ENCODE data around the gene ACMSD.
"Not testable (repeated sequence)": the region's sequence is repeated elsewhere in the genome, so short reads cannot be mapped to it uniquely, and the experiment has no call there.

Gene ACMSD

DNA sequence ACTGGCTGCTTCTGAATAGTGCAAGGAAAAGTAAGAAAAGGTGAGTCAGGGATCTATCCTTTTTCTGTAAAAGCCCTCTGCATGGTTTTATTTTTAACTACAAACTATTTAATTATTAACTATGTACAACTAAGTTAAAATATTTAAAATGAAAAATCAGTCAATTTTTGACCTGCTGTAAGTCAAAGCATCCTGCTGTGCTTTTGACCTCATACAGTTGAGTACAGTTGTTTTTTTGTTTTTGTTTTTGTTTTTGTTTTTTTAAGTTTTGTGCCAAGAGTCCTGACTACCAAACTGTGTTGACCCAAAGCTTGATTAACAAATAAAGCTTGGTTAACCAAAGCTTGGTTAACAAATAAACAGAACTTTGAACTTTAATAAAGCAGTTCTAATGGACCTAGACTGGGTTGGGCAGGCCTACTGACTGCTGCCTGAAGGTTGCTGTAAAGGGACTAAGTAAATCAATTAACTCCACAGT is at the start of gene ACMSD:
Gene ACMSD, plus strand, starts transcription at position 474 of the 478 bp plus-strand sequence. CDS start 67 bp downstream, outside the sequence.
- no peak for DNase-seq (ENCODE audit: low read depth in 1 of 2, low spot score in 1 of 2)

DNA sequence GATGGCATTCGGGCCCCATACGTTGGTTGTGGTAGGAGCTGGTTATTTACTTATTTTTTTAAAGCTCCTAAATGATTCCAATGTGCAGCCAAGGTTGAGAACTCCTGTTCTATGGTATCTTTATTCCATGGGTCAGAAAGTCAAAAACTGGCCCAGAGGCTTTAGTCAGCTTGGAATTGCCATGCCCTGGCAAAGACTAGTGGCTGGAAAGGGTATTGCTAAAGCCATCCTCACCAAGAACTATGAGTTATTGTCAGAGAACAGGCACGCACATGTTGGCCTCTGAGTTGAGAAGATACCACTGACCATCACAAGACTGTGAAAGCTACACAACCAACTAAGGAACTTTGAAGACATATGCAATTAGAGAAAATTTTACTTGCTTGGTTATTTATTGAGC is 47.9 kb upstream of the ACMSD start:
- DNase-seq (ENCODE audit: low read depth in 1 of 2, low spot score in 1 of 2), result no peak

DNA sequence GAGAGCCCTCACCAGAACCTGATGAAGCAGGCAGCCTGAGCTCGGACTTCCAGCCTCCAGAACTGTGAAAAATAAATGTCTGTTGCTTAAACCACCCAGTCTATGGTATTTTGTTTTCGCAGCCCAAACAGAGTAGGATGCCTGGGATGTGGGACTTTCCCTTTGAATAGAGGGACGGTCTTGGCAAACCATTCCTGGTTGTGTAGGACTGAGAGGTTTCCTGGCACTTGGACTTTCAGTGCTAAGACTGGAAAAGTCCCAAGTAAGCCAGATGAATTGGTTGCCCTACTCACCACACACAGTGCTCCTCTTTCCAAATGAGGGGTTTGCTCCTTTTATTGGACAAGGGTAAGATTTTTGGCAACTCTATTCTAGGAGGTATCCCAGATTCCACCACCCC is 46.8 kb upstream of the ACMSD start:
- DNase-seq (ENCODE audit: low read depth in 1 of 2, low spot score in 1 of 2), result no peak

DNA sequence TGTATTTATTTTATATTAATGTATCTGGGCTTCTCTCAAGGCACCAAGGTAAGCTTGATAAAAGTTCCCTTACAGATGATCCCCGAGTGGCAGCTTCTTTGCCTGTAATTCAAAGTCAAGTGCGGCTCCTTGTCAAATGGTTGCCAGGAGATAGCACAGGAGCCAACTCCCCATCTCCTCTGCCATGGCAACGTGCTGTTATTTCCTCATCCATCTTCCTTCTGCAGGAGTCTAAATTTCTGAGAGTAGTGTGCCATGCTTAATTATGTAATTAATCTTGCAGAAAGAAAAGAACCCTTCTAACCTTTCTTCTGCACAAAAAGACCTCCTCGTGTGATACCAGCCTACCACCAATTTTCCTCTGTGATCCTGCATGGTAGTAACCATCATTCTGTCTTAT is 46.2 kb upstream of the ACMSD start:
- no peak for DNase-seq (ENCODE audit: low read depth in 1 of 2, low spot score in 1 of 2)

DNA sequence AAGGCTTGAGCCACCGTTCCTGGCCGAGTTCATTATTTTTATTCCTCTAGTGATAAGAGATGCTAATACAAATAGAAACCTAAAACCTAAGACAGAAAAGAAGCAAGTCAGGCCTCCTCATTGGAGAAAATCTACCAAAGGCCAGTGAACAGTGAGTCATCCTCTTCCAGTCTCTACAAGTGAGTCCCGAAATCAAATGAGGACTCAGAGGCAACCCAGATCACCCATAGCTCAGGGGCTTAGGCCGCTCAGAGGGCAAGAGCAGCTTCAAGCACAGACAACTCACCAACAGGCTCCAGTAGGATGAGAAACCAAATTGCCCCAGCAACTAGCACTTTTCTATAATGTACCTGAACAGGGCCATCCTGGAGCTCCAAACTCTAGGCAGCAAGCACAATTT is 42.7 kb upstream of the ACMSD start:
- DNase-seq (ENCODE audit: low read depth in 1 of 2, low spot score in 1 of 2), result no peak

DNA sequence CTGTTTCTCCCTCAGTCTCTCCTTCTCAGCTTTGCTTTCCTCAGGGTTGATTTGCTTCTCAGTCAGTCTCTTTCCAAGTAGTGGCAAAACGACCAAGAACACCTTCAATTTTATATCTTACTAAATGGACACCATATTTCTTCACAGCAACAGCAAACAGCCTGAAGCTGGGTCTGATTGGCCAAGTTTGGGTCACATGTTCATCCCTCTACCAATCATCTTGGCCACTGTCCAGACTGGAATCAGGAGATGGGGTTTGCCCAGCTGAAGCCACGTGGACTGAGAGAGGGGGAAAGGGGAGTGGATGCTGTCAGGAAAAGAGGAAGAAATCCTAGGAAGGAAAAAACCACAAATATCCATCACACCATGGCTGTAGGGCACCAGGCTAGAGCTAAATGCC is 42.0 kb upstream of the ACMSD start:
- no peak for DNase-seq (ENCODE audit: low read depth in 1 of 2, low spot score in 1 of 2)

DNA sequence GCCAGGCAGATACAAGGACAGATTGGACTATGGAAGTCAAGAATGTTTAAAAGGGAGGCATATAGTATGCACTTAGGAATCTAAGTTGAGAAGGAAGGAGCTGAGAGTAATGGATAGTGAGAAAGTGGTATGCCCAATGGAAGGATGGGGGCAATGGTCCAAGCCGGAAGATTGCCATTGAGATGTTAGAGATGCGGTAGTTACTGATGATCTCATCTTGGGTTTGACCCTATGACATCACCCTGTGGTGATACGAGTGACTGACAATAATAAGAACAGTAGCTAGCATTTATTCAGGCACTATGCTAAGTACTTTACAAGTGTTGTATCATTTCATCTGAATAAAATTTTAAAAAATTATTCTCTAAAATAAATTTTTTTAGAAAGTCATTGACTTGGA is 38.5 kb upstream of the ACMSD start:
- DNase-seq (ENCODE audit: low read depth in 1 of 2, low spot score in 1 of 2), result no peak

DNA sequence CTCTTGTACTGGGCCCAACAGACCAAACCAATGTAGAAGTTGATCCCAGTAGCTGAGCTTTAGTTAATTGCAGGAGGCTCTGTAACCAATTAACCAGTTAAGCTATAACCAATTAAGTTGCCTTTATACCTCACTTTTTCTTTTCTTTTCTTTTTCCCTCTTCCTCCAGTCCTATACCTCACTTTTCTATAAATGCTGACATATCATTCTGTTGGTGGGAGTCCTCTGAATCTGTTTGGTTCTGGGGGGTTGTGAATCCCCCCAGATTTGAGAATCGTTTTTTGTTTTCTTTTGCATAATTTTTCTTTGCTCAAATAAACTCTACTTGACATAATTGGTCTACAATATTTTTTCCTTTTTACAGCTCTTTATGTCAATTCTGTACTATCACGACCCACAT is 38.1 kb upstream of the ACMSD start:
- no peak for DNase-seq (ENCODE audit: low read depth in 1 of 2, low spot score in 1 of 2)

DNA sequence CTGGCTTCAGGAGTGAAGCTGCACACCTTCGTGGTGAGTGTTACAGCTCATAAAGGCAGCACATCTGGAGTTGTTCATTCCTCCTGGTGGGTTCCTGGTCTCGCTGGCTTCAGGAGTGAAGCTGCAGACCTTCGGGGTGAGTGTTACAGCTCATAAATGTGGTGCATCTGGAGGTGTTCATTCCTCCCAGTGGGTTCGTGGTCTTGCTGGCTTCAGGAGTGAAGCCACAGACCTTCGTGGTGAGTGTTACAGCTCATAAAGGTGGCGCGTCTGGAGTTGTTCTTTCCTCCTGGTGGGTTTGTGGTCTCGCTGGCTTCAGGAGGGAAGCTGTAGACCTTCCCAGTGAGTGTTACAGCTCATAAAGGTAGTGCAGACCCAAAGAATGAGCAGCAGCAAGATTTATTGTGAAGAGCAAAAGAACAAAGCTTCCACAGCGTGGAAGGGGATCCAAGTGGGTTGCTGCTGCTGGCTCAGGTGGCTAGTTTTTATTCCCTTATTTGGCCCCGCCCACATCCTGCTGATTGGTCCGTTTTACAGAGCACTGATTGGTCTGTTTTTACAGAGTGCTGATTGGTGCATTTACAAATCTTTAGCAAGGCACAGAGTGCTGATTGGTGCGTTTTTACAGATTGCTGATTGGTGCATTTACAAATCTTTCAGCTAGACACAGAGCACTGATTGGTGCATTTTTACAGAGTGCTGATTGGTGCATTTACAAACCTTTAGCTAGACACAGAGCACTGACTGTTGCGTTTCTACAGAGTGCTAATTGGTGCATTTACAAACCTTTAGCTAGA is 34.6 kb upstream of the ACMSD start:
- not testable (repeated sequence) for DNase-seq (ENCODE audit: low read depth in 1 of 2, low spot score in 1 of 2)

DNA sequence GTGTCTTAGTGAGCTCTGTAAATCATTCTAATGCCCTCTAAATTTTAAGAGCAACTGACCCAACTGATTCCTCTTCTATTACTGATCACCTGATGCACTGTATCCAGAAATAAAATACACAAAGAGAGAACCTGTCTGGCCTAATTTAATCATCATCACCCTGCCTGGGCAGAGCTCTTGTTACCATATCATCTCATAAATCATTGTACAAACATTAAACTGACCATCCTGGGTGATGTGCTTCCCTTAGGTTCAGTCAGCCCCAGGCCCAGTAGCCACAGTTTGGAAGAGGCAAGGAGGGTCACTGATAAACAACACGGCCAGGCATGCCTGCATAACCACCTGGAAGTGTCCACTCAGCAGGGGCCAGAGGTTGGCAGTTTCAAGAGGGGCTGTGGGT is 22.7 kb upstream of the ACMSD start:
- no peak for DNase-seq (ENCODE audit: low read depth in 1 of 2, low spot score in 1 of 2)

DNA sequence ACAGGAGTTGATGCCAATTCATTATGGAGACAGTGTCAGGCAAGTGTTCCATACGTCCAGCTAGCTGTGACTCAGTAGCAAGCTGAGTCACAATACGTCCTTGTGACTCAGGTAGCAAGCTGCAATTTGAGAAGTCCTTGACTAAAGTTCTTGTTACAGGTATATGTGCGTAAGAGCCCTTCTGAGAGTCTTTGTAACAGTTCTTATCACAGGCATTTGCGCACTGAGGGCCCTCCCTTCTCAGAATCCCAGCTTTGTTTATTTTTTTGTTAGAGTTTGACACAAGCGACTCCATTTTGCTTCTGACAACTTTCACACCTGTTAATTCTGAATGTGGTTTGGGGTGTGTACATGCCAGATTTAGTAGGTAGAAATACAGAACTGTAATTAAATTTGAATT is 20.1 kb upstream of the ACMSD start:
- no peak for DNase-seq (ENCODE audit: low read depth in 1 of 2, low spot score in 1 of 2)

DNA sequence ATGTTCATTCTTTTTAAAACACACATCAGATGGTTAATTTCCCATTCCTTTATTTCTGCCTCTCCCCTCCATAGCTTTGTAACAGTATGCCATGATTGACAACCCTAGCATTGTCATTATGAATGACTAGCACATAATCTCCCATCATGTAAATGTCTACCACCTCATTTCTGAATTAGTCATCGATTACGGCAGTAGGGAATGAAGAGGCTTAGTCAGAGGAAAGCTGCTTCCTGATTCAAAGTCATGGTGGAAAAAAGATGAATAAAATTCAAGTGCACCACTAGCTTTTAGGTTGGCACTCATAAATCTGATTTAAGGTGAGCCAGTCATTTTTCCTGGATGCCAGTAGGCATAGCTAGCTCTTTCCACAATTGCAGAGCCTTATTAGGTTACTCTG is 19.1 kb upstream of the ACMSD start:
- DNase-seq (ENCODE audit: low read depth in 1 of 2, low spot score in 1 of 2), result no peak

DNA sequence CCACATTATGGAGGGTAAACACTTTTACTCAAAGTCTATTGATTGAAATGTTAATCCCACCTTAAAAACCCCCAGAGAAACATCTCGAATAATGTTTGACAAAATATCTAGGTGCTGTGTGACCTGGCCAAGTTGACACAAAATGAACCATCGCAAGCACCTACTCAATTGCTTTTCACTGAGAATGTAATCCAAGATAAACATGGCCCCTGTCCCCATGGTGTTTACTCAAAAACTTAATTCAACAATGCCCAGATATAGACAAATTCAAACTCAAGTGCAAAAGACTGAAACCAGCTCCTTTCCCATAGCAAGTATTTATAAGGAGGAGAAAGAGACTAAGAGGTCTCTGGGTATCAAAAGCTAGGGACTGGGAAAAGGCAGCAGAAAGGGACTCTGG is 15.0 kb upstream of the ACMSD start:
- DNase-seq (ENCODE audit: low read depth in 1 of 2, low spot score in 1 of 2), result no peak

DNA sequence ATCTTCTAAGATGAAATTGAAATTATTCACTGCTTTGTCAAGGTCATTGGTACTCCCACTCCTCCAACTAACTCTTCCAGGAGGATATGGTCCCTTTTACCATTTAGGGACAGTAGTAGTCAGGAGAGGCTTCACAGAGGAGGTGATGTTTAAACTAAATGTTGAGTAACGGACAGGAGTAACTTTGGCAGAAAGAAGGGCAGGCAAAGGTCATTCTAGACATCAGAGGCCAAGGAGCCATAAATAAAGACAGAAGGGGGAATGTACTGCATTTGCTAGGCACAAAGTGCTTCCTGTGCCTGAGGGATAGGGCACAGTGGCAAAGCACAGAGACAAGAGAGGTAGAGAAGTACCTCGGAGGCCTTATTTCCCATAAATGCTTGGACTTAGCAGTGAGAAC is 14.6 kb upstream of the ACMSD start:
- no peak for DNase-seq (ENCODE audit: low read depth in 1 of 2, low spot score in 1 of 2)

DNA sequence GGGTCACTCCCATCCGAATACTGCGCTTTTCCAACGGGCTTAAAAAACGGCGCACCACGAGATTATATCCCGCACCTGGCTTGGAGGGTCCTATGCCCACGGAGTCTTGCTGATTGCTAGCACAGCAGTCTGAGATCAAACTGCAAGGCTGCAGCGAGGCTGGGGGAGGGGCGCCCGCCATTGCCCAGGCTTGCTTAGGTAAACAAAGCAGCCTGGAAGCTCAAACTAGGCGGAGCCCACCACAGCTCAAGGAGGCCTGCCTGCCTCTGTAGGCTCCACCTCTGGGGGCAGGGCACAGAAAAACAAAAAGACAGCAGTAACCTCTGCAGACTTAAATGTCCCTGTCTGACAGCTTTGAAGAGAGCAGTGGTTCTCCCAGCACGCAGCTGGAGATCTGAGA is 12.7 kb upstream of the ACMSD start:
- DNase-seq (ENCODE audit: low read depth in 1 of 2, low spot score in 1 of 2), result not testable (repeated sequence)

DNA sequence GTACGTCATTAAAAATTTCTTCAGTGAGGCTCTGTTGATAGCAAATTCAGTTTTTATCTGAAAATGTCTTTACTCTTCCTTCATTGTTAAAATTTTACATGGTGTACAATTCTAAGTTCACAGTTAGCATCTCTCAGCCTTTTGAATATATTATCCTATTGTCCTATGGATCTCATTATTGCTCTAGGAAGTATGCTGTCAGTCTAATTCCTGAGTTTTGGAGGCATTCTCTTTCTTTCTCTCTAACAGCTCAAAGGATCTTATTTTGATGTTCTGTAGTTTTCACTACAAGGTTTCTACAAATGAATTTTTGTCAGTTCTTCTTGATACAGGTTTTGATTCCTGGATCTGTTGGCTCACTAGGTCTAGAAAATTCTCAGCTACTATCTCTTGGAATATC is 2.9 kb upstream of the ACMSD start:
- no peak for DNase-seq (ENCODE audit: low read depth in 1 of 2, low spot score in 1 of 2)

DNA sequence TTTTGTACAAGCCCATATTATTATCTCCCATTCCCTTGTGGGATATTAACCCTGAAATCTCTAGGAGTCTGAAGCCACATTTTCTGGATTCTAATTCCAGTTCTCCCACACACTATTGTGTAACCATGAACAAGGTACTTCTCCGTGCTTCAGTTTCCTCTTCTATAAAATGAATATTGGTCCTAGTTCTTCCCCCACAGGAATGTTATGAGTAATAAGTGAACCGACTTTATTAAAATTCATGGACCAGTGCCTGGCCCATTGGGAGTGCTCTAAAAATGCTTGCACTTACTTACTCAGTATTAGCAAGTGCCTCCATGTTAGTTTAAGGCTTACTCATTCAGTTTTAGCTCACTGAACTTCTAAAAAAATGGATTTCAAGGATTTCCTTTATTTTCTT is 1.4 kb upstream of the ACMSD start:
- no peak for DNase-seq (ENCODE audit: low read depth in 1 of 2, low spot score in 1 of 2)

DNA sequence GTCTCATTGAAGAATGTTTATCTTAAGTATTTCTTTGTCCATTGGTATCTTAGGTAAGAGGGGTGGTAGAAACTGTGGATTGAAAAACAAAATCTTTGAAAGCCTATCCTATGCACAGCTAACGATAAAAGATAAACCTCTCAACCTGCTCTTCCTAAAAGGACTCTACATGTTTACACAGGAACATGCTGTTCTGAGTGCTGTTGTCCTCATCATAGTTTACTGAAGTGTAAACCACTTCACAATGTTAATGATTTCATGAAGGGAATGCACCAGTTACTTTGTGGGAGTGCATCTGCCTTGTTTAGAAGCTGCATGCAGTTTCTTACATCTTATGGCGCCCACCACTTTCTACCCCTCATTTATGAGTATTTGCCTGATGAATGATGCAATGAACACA is 1.2 kb downstream of the ACMSD start:
- DNase-seq (ENCODE audit: low read depth in 1 of 2, low spot score in 1 of 2), result no peak

DNA sequence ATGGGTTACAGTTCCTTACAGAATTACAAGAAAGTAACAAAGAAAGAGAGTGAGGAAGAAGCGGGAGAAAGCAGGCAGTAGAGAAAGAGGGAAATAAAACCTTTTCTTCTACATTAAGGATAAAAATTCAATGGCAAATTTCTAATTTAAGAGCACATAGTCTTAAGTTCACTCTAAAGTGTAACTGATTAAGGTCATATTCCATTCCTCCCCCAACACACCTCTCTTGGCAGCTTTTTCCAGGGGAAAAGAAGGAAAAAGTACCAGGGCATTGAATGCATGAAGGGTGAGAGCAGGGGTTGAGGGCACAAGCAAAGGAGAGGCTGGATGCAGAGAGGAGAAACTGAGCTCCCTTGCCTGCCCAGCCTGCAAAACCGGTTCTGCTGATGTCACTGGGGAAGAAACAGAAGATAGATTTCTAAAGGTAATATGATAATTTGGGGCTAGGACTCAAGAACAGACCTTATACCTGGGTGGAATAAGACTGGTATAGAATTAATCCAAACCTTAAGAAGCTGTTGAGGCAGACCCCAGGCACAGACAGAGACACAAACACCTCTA is 4.6 kb downstream of the ACMSD start:
- no peak for DNase-seq (ENCODE audit: low read depth in 1 of 2, low spot score in 1 of 2)

DNA sequence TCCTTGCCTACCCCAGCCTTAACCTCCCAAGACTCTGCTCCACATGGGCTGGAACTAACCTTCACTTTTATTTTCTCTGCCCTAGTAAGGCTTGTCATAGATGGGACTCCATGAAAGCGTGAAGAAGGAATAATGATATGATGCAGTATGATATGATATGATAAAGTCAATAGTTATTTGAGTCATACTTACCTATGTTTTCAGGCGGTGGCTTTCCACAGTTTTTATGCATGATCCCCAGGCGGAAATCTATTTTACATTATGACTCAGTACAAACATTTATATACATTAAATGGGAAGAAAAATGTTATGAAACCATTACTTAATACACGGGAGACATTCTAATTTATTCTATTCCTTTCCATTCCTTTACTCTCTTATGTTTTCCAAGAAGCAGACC is 5.6 kb downstream of the ACMSD start:
- no peak for DNase-seq (ENCODE audit: low read depth in 1 of 2, low spot score in 1 of 2)

DNA sequence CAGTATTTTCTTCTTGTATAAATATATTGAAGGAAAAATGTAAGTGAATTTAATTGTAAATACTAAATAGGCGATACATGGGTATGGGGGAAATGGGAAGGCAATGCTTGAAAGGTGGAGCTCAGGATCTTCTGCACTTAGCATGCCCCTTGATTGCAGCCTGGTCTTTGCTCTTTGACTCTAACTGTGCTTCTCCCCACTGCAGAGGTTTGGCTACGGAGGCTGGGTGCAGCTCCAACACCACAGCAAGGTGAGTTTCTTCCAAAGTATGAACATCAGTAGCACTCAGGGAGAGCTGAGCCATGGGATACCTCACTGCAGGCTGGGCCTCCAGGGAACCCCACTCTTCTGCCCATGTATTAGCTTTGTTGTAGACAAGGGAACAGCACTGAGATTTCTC is 6.6 kb downstream of the ACMSD start:
- no peak for DNase-seq (ENCODE audit: low read depth in 1 of 2, low spot score in 1 of 2)

DNA sequence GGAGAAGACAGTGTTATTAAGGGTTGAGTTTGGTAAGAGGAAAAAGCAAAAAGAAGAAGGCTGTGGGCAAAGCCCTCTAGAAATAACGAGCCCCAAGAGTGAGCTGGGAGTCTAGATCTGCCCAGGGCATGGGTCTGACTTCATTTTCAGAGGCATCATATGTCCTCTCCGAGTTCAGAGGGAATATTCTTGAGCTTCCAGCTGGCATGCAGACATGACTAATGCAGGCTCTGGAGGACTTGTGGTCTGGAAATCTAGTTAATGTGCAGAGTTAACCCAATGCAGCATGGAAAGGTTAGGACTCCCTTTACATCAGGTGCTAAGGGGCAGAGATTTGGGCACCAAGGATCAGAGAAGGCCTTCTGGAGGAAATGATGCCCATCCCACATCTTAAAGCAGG is 7.3 kb downstream of the ACMSD start:
- DNase-seq (ENCODE audit: low read depth in 1 of 2, low spot score in 1 of 2), result no peak

DNA sequence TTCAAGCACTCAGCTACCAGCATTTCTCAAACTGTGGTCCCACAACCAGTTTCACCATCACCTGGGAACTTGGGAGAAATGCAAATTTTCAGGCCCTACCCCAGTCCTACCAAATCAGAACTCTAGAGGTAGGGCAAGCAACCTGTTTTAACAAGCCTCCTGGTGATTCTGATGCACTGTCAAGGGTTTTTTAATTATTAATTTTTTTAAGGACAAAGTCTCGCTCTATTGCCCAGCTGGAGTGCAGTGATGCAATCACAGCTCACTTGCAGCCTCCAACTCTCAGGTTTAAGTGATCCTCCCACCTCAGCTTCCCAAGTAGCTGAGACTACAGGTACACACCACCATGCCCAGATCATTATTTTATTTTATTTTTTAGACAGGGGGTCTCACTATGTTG is 7.8 kb downstream of the ACMSD start:
- no peak for DNase-seq (ENCODE audit: low read depth in 1 of 2, low spot score in 1 of 2)
